Measurements from ENCODE around the gene TOM1.
A peak's percentile ranks its signal among the peaks of the same experiment; 100 is the strongest.

Gene TOM1

DNA sequence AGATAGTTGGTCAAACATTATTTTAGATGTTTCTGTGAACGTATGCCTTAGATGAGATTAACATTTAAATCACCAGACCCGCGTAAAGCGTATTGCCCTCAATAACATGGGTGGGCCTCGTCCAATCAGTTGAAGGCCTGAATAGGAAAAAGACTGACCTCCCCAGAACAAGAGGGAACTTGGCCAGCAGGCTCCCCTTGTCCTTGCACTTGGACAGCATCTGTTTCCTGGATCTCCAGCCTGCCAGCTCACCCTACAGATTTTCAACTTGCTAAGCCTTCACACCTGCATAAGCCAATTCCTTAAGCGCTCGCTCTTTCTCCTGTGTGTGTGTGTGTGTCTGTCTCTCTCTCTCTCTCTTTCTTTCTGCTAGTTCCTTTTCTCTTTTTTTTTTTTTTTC is 8.2 kb downstream of the TOM1 start:
- DNase-seq, result no peak

DNA sequence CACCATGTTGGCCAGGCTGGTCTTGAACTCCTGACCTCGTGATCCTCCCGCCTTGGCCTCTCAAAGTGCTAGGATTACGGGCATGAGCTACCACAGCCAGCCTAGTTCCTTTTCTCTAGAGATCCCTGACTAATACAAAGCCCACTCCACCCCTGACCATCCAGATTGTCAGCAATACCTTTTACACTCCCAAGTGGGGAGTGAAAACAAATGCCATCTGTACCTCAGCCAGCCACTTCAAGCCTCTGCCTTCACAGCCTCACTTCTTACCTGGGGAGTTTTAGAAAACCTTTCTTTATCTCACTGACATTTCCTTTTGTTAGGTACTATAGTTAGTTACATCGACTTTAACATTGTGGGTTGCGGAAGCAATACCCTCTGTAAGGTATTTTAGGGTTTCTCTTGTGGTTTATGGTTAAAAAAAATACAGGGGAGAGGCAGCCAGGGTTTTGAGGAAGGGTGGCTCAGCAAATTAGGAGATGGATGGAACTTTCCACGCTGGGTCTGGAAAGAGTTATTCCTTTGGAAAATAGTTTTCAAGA is 8.9 kb downstream of the TOM1 start:
- no peak for DNase-seq

DNA sequence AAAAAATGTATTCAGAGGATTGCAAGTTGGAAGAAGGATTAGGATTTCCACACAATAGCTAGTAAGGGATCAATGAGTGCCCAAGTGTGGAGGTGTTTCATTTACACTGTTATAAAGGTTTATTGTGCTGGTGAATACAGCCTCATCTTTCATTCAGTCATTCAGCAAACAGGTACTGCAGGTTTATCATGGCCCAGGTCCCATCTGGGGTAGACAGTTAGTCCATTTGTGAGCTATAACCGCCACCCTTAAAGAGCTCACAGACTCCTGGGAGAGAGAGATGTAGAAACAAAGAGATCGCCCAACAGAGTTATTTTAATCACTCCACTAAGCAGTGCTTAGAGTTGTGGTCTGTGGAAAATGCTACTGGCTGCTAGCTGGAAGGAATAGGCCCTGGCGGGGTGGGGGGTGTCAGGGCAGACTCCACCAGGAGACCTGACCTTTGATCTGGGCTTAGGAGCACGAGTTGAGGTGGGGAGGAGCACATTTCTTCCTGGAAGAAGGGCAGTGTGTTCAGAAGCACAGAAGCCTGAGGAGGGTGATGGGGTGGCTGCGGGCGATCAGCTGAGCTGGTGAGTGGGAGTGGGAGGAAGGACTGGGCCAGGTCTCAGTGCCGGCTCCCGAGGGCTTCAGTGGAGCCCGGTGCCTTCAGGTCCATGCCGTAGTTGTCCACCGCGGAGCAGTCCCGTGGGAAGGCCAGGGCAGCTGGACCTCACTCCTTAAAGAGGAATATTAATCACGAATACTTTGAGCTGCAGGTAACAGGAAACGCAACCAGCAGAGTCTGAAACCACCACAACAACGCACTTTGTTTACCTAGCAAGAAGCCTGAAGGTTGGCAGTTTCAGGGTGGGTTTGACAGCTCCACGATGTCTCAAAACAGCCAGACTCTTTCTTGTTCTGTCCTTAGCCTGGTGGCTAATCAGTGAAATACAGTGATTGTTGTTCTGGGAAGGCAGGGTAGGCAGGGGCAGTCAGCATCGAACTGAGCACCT is 11.2 kb downstream of the TOM1 start:
- no peak for DNase-seq

DNA sequence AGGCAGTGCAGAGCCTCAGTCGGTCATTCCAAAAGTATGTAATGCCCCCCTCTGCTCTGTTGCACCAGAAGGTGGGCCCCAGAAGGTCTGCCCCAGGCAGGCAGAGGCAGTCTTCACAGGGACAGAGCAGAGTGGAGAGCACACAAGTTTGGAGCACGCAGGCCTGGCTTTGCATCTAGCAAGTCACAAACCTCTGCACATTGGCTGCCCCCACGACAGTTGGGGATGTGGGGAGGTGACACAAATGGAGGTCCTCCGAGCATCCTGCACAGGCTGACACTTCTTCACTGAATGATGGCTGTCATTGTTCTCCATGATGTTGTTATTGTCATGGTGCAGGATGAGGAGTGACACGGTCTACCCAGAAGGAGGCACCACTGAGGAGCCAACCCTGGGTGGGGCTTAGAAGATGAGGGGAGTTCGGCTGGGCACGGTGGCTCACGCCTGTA is 11.9 kb downstream of the TOM1 start:
- DNase-seq, result no peak

DNA sequence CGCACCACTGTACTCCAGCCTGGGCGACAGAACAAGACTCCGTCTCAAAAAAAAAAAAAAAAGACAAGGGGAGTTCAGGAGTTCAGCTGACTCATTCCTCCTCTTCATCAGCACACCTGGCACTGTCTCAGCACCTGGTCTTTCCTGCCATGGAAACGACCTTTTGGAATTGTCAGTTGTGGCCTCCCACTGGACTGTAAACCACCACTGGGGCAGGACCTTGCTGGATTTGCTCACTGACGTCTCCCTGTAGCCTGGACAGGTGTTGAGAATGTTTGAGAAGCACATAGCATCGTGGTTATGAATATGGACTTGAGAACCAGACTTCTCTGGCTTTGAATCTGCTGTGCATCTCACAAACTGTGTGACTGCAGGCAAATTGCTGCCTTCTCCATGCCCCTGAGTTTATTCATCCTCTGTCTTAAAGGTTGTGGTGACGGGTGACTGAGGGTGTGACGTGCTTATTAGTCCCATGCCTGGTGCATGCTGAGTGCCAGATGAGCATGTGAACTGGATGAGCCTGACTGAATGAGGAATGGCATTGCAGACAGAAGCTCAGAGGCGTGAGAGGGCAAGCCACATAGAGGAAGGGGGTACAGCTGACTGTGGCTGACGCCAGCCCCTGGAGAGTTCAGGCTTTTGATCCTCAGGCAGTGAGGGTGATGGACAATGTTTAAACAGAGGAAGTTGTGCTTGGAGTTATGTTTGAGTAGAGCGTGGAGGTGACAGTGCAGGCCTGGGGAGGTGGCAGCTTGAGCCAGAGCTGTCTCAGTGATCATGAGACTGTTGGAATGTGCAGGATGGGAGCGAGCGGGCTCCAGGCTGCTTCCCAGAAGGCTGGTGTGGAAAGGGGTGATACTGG is 12.7 kb downstream of the TOM1 start:
- DNase-seq, result peak; percentile 28

DNA sequence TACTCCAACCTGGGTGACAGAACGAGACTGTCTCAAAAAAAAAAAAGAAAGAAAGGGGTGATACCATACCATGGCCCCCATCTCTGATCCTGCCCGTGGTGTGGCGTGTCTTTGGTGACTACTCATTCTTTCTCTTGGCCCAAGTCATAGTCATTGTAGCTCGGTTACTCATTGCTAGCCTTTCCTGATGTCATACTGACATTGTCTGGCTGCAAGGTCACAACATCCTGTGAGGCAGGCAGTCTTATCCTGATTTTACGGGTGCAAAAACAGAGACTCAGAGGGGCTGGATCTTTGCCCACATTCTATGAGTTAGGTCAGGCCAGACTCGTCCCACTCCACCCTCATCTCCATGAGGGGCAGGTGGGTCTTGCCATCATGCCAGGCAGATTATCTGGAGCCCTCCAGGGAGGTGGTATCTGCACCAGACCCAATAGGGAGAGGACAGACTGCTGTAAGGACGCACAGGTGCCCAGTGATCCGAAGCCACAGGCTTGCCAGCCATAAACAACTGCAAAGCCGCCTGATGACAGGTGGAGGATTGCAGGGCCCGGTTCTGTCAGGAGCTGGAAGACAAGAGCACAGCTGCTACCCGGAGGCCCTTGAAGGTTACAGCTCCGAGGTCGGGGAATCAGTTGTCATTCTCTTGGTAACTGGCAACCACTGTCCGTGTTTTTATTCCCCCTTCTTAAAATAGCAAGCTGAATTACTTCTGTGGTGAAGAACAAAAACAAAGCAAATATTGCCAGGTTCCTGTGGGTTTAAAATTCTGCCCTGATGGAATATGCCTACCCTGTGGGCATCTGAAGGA is 13.8 kb downstream of the TOM1 start:
- peak; percentile 43 for DNase-seq

DNA sequence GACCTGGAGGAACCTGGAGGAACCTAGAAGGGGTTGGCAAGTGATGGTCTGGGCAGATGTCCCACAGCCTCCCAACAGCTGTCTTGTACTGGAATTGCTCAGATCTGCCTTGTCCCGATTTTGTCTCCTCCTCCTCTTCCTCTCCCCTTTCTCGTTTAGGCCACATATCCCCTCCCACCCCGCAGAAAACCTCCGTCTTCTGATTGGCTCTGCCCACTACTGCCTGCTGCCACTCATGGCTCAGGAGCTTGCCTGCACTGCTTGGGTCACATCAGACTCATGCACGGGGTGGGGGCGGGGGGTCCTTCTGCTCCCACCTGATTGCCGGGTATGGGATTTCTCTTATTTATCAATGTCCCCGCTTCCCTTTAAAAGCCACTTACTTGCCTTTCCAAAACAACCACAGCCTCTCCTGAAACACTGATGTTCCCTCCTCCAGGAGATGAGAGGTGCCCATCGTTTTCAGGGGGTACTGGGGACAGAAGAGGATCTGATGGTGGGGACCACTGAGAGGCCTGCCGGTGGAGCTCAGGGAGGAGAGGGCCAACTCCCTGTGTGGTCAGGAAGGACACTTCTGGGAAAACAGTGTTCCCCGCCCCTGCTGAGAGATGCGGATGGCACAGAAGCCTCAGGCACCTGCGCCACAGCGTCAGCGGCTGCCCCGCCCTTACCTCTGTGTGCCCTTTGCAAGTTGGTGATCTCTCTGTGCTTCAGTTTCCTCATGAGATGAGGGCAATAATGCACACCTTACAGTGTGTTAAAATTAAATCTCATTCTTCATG is 14.7 kb downstream of the TOM1 start:
- peak; percentile 25 for DNase-seq

DNA sequence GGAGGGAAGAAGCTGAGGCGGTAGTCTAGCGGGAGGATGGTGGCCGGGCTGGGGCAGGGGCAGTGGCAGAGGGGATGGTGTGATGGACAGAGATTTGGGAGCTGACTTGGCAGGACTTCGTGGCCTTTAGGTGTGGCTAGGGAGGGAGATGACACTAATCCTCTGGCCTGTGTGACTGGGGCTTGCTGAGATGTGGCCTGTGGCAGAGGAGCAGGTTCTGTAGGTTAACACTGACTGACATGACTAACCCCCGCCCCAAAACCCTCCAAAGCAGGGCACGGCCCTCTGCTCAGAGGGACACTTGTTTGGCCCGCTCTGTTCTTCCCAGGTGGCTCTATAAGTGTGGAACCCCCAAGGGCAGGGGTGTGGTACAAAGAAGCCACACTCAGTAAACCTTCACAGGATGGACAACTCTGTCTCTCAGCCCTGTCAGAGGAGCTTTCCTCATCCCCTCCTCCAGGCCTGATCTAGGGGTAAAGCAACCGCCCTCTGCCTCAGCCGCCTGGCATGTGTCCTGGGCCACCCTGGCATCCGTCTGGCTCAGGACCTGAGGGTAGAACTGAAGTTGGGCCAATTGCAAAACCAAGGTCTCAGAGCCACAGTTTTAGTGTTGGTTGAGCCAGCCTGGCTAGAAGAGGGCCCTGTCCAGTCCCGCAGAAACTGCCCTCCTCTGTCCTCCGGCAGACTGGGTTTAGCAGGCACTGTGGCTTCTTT is 15.6 kb downstream of the TOM1 start:
- no peak for DNase-seq

DNA sequence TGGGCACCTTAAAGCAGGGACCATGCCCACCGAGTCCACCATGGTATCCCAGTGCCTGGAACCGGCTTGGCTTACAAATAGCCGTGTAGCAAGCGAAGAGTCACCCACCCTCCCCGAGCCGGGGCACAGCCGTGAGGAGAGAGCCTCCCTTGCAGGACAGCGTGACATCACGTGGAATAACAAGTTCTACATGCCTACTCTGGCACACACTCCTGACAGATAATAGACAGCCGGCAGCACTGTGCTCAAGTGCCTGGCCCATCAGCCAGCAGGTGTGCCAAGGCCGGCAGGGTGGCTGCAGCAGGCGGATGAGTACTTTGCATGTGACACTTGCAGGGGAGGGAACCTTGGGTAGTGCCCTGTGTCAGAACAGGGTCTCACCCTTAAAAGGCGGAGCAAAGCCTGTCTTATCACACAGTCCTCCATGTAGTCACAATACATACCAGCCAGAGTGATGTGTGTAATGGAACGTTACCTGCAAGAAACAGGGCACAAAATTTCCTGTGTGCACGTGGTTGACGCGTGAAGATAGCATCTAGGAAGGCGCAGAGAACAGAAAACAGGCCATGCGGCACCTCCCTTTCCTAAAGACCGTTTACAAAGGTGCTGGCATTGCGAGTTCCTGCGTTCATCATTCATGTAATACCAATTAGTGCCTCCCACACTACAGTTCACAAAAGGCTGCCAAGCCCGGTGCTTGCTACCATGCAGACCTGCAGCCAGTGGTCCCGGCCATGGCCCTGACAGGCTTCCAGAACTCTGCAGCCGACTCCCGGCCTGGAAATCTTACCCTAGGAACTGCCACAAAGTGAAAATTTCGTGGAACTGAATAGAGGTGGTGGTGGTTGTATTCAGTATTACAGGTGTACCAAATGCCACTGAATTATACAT is 16.4 kb downstream of the TOM1 start:
- peak; percentile 88 for DNase-seq

DNA sequence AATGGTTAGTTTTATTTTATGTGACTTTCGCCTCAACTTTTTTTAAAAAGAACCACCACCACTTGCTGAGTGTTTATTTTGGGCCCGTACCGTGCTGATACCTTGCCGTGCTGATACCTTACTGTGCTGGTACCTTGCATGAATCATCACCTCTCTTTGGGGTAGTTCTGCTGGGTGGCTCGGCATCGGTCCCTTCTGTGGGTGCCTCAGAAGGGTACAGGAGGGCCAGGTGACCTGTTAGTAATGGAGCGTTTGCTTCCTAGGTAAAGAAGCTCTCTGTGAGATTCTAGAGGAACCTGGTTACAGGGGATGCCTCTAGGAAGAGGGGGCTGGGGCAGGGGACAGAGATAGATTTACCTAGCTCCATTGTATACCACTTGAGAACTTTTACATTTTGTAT is 17.1 kb downstream of the TOM1 start:
- no peak for DNase-seq

DNA sequence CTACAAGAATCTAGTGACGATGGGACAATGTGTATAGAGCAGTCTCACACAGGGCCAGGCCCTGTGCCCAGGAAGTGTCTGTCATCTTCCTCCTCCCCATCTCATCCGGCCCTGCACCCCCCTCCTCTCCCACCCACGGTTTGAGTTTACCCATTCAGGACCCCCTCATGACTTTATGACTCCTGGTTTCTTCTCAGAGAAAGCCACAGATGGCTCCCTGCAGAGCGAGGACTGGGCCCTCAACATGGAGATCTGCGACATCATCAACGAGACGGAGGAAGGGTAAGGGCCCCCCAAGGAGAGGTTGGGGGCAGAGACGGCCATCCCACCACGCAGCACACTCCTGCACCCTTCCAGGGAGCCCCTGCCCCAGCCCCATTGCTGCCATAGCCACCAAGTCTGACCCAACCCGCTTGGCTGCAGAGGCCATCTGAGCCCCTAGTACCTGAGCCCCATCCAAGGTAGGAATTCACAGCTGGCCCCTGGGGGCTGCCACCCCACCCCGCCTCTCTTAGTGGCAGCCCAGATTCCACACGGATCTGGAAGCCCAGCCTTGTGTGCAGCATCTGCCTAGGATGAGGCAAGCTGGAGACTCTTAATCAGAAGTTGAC is 18.1 kb downstream of the TOM1 start:
- no peak for DNase-seq

DNA sequence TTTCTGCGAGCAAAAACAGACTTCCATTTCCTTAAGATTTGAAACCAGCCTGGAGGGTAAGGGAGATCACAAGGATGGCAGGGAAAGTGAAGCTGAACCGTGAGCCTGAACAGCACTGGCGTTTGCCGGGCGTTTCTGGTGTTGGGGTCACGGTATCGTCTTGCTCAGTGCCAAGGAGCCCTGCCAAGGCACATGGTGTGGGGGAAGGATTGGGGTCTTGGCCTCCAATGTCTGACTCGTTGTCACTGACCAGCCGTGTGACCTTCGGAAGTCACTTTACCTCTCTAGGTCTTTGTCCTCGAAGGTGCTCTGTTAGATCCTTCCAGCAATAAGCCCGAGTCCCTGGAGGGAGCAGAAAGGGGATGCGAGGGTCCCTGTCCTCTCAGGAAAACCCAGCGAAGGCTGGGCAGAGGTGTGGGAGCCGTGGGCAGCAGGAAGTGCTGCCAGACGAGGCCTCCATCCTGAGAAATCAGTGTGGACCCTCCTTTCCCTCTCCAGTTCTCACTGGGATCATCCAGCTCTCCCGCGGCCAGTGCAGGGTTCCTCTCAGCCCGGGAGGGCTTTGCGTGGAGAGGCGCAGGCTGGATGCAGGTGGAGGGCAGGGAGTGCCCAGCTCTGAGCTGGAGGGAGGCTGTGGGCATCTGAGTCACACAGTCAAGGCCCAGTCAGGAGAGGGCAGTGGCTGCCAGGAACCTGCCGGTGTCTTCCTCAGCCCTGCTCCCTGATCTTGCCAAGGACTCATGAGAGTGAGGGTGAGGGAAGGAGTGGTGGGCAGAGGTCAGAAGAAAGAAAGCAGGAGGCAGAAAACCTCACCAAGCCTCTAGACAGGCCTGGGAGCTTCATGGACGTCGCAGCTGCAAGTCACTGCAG is 18.9 kb downstream of the TOM1 start:
- DNase-seq, result no peak

DNA sequence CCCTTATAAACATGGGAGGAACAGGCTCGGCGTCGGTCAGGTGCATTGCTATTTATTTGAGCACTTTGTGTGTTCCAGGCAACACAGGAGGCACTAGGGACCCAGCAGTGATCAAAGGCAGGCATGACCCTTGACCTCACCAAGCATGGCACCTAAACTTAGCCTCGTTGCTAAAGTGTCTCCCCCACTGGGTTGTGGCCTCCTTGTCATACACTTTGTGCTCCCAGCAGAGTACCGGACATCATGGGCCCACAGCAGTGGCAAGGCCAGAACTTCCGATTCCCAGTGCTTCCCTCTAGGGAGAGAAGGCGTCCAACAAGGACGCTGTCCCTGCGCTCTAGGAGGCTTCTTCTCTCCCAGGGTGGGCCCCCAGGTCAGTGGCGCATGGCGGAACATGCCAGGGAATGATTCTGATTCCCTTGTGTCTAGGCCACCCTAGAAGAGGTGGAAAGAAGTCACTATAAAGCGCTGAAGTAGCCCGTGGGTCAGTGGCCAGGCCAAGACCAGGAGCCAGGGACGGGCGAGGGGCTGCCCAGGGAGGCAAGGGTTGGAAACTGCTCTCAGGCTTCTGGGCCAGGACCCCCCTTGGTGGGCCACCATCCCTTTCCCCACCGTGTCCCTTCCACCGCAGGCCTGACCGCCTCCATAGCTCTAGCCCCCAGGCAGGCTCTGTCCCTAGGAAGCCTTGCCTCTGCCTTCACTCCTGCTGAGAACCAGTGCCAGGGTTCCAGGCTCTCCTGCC is 19.7 kb downstream of the TOM1 start:
- no peak for DNase-seq

DNA sequence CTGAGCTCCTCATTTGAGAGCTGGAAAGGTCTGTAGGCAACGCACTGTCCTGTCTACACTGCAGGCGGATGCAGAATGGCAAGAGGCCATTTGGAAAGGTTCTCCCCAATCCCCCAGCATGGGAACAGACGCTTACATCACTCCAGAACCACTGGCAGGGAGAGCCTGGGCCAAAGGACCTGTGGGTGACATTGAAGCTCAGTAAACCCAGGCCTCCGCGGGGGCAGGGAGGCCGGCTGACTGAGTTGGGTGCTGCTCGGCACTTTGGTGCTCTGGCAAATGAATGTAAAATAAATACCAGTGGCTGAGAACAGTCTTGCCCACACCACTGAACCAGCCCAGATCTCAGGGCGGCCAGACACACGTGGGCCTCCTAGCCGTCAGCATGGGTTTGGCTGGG is 22.4 kb downstream of the TOM1 start:
- DNase-seq, result no peak

DNA sequence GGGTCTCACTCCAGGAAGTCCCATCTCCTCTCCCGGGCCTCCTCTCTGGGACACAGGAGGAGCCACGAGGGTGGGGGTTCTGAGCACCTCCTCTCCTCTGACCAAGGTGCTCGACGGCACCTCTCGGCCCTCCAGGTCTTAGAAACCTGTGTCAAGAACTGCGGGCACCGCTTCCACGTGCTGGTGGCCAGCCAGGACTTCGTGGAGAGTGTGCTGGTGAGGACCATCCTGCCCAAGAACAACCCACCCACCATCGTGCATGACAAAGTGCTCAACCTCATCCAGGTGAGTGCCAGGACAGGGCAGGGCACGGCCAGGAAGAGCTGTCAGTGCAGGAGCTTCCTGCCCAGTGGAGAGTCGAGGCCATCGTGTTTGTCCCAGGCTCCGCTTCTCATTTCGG is 23.2 kb downstream of the TOM1 start:
- no peak for DNase-seq

DNA sequence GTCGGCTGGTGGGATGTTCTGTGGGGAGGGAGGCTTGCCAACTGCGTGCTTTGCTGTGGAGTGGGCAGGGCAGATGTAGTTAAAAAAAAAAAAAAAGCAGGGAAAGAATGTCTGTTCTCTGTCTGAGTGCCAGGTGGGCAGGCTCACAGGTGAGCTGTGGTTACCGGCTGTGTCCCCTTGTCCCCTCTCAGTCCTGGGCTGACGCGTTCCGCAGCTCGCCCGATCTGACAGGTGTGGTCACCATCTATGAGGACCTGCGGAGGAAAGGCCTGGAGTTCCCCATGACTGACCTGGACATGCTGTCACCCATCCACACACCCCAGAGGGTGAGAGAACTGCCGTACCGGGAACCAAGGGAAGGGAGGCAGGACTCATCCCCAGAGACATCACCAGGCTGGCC is 23.6 kb downstream of the TOM1 start:
- no peak for DNase-seq

DNA sequence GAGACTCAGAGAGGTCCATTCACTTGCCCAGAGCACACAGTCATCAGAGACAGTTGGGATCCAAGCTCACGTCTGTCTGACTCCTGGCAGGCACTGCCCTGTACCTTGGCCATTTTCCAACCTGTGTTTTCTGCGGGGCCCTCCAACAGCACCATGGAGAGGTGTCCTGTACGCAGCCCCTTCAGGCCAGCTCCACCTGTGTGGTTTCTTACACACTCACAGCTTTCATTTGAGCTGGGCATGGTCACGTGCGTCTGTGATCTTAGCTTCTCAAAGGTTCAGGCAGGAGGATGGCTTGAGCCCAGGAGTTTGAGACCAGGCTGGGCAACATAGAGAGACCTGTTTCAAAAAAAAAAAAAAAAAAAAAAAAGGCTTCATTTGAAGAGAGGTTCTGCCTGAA is 24.4 kb downstream of the TOM1 start:
- no peak for DNase-seq

DNA sequence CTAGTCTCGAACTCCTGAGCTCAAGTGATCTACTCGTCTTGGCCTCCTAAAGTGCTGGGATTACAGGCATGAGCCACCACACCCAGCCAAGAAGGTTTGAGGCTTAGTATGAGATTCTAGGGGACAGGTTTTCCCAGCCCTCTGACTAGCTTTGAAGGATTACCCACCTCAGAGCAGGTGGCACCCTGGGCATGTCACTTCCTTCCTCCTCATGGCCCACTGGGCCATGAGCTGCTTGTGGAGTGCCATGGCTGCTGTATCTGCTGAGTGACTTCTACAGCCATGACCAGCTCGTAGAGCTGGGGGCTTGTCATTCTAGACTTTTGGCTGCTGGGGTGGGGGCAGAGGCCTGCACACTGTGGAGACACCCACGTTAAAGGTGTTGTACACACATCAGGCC is 25.1 kb downstream of the TOM1 start:
- no peak for DNase-seq

All from DMS153 (cell line).